DOHH2 (cell line): ENCODE measurements around the gene CROCC.
"Not testable (repeated sequence)": the region's sequence is repeated elsewhere in the genome, so short reads cannot be mapped to it uniquely, and the experiment has no call there.

Experiments
- EZH2phosphoT487 ChIP-seq: fragments of 200-600 bp; sonication (generic); IDR thresholded peaks from 2 replicates; pipeline ENCODE4 v1.6.1; 2017; ENCODE audit warnings: borderline replicate concordance, mild to moderate bottlenecking, antibody characterized with exemption, low read length, moderate library complexity, mixed read lengths
- TF ChIP-seq, protein P1 (sequence below): fragments of 200-600 bp; sonication (generic); IDR thresholded peaks from one replicate; pipeline ENCODE4 v1.5.1; 2014; ENCODE audit warnings: antibody characterized with exemption, mild to moderate bottlenecking, low read depth, low read length; ENCODE audit not compliant: poor library complexity, severe bottlenecking

DNA sequence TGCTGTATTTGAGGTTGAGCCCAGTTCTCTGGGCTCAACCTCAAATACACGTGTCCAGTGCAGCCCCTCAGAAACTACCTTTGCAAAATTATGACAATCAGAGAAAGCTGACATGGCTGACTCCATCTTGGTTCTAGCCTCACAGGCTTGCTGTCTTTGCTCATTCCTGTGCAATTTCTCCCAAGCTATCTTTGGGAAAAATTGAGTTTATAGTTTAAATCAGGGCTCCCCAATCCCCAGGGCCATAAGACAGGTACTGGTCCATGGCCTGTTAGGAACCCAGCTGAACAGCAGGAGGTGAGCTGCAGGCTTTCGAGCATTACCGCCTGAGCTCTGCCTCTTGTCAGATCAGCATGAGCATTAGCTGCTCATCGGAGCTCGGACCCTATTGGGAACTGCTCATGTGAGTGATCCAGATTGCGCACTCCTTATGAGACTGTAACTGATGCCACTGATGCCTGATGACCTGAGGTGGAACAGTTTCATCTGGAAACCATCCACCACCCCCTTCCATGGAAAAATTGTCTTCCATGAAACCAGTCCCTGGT, 28.7 kb upstream of the CROCC start:
- TF ChIP-seq, protein P1, sequence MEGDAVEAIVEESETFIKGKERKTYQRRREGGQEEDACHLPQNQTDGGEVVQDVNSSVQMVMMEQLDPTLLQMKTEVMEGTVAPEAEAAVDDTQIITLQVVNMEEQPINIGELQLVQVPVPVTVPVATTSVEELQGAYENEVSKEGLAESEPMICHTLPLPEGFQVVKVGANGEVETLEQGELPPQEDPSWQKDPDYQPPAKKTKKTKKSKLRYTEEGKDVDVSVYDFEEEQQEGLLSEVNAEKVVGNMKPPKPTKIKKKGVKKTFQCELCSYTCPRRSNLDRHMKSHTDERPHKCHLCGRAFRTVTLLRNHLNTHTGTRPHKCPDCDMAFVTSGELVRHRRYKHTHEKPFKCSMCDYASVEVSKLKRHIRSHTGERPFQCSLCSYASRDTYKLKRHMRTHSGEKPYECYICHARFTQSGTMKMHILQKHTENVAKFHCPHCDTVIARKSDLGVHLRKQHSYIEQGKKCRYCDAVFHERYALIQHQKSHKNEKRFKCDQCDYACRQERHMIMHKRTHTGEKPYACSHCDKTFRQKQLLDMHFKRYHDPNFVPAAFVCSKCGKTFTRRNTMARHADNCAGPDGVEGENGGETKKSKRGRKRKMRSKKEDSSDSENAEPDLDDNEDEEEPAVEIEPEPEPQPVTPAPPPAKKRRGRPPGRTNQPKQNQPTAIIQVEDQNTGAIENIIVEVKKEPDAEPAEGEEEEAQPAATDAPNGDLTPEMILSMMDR, result not testable (repeated sequence)
- TF ChIP-seq EZH2phosphoT487, result not testable (repeated sequence)
